Spinal cord (tissue), 10 donors: ENCODE results near the gene PPP3CA. TPM values are rescaled to one million over a fixed set of nuclear protein-coding genes. Genes with fewer than 3 reads are reported as not detected.

Experiments used
- DNase-seq, 6 donors: peaks; one replicate each; pipeline versions ENCODE4 v3.0.0 to v3.0.0-alpha.2; 2013 to 2015; ENCODE audit warnings: low spot score in 6 of 6, low read depth in 4 of 6
- H3K27ac ChIP-seq: one replicate; pipeline ENCODE4 v1.5.1; 2013; ENCODE audit warnings: low read depth, low read length, control low read depth
- H3K27me3 ChIP-seq: one replicate; pipeline ENCODE4 v1.6.1; 2013; ENCODE audit warnings: low read length; ENCODE audit not compliant: control insufficient read depth, insufficient read depth
- H3K36me3 ChIP-seq: one replicate; pipeline ENCODE4 v1.6.1; 2013; ENCODE audit warnings: low read length; ENCODE audit not compliant: control insufficient read depth, insufficient read depth
- H3K4me1 ChIP-seq: one replicate; pipeline ENCODE4 v1.6.1; 2013; ENCODE audit warnings: low read length; ENCODE audit not compliant: control insufficient read depth, insufficient read depth
- H3K4me3 ChIP-seq: one replicate; pipeline ENCODE4 v1.5.1; 2013; ENCODE audit warnings: low read depth, low read length, control low read depth
- H3K9me3 ChIP-seq: one replicate; pipeline ENCODE4 v1.6.1; 2013; ENCODE audit warnings: low read length; ENCODE audit not compliant: control insufficient read depth, insufficient read depth
- WGBS: methylation state at CpG from one replicate; pipeline ENCODE4 v1.1.5; 2013; ENCODE audit warnings: missing lambda C conversion rate; ENCODE audit not compliant: insufficient coverage; 5-methylcytosine and 5-hydroxymethylcytosine counted together
- polyA plus RNA-seq, 2 donors: library from polyadenylated mRNA; unstranded; fragments of 120-200 nt; gene quantifications; one replicate each; pipeline ENCODE4 v1.2.1, GENCODE V29; 2013; ENCODE audit not compliant: insufficient read length in 2 of 2
- total RNA-seq, 2 donors: library from RNA; depleted of rRNA in 1 of 2; stranded (reverse); fragments of 120-200 nt in 1 of 2; fragments of >200 nt in 1 of 2; gene quantifications; one replicate each; pipeline versions ENCODE4 v1.2.3 to v1.2.4, GENCODE V29; 2013 to 2014
- donor health status: healthy.

Gene PPP3CA
- total and polyA plus RNA-seq, 4 donors = 43.9 to 152 (median 105) TPM

GRCh38 chr4:101211146-101211553 is 136.2 kb downstream of the PPP3CA start:
- DNase-seq = no peak
- H3K9me3 ChIP-seq = no peaks in the 10 kb centered on the region
- peaks cover 3% of the 10 kb centered on the region for H3K4me1 ChIP-seq
- H3K27ac ChIP-seq = no peak overlapping the region
- H3K36me3 ChIP-seq = no peaks in the 10 kb centered on the region
- H3K4me3 ChIP-seq = no peak overlapping the region
- no peaks in the 10 kb centered on the region for H3K27me3 ChIP-seq

DNA sequence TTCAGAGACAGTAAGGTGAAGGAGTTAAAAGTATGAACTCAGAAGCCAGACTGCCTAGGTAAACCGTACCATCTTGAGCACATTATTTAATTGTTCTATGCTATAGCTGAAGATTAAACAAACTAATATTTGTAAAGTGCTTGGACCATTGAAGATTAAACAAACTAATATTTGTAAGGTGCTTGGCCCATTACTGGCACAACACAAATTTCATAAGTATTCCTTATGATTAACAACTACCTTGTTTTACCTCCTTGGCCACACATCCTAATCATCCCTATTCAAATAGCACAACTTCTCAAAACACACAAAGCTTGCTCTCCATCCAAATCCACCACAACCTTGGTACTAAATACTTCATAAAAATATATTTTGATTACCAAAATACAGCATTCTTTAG is 137.0 kb downstream of the PPP3CA start:
- Histone ChIP-seq H3K36me3 (no peaks in the 10 kb centered on the region), H3K27me3 (no peaks in the 10 kb centered on the region), H3K4me3 (no peak overlapping the region), H3K4me1 (peaks cover 3% of the 10 kb centered on the region), H3K27ac (no peak overlapping the region), H3K9me3 (no peaks in the 10 kb centered on the region)
- no peak for DNase-seq
- WGBS = no CpG with 5 or more reads among the region's 1 CpG

DNA sequence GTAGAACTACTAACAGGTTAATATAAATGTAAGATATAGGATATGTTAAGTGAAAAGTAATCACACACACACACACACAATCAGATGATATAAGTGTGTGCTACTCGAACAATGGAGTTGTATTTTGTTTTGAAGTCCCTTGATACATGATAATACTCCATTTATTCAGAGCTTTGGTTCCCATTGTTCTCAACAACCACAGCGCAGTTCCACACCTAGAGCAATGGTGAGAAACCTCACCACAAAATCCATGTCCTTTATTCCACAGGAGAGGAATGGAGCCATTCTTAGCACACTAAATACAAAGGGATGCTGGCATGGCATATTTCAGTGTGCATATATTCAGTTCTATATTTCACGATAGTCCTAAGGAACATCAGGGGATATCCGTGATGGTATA is 139.2 kb downstream of the PPP3CA start:
- no peak overlapping the region for H3K4me3 ChIP-seq
- H3K4me1 ChIP-seq = peaks cover 3% of the 10 kb centered on the region
- no peak for DNase-seq
- no CpG with 5 or more reads among the region's 4 CpGs for WGBS
- H3K27me3 ChIP-seq = no peaks in the 10 kb centered on the region
- no peak overlapping the region for H3K27ac ChIP-seq
- H3K9me3 ChIP-seq = no peaks in the 10 kb centered on the region
- no peaks in the 10 kb centered on the region for H3K36me3 ChIP-seq

DNA sequence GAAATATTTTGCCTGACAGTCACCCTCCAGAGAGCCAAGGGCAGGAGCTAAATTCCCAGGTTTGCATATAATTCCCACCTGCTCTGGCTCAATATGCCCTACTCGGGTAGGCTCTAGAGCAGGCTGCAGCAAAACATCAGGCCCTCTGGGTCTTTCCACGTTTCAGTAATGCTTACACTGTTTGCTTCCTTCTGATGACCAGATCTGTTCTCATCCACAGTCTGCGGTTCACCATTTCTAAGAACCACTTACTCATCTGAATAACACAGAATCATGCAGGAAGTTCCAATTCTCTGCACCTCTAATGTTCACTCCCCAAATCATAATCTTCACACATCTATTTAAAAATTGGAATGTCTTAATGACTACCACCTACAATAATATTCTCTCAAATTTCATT is 141.4 kb downstream of the PPP3CA start:
- Histone ChIP-seq H3K9me3 (no peaks in the 10 kb centered on the region), H3K4me1 (peaks cover 3% of the 10 kb centered on the region), H3K36me3 (no peaks in the 10 kb centered on the region), H3K27ac (no peak overlapping the region), H3K27me3 (no peaks in the 10 kb centered on the region), H3K4me3 (no peak overlapping the region)
- DNase-seq = no peak
- WGBS = 59% methylated on average over 3 of the region's 3 CpGs

- Histone ChIP-seq H3K27me3 (no peaks in the 10 kb centered on the region), H3K36me3 (no peaks in the 10 kb centered on the region), H3K4me3 (no peak overlapping the region), H3K4me1 (no peaks in the 10 kb centered on the region), H3K9me3 (no peaks in the 10 kb centered on the region), H3K27ac (no peak overlapping the region)
- WGBS = 50% methylated on average over 2 of the region's 2 CpGs
- no peak for DNase-seq
These were observed 145.9 kb downstream of the PPP3CA start for GRCh38 chr4:101201421-101201820.

- Histone ChIP-seq H3K9me3 (no peaks in the 10 kb centered on the region), H3K4me1 (no peaks in the 10 kb centered on the region), H3K36me3 (no peaks in the 10 kb centered on the region), H3K4me3 (no peak overlapping the region), H3K27me3 (no peaks in the 10 kb centered on the region), H3K27ac (no peak overlapping the region)
- no peak for DNase-seq
- no CpG with 5 or more reads among the region's 4 CpGs for whole genome bisulfite sequencing
These were observed 146.8 kb downstream of the PPP3CA start for GRCh38 chr4:101200561-101200960.

GRCh38 chr4:101199507-101200285 is 147.6 kb downstream of the PPP3CA start:
- WGBS = no CpG with 5 or more reads among the region's 3 CpGs
- Histone ChIP-seq H3K36me3 (no peaks in the 10 kb centered on the region), H3K4me3 (no peak overlapping the region), H3K4me1 (no peaks in the 10 kb centered on the region), H3K9me3 (no peaks in the 10 kb centered on the region), H3K27me3 (no peaks in the 10 kb centered on the region), H3K27ac (no peak overlapping the region)
- DNase-seq = peak in 1 of 6 donors; percentile 19

- Histone ChIP-seq H3K9me3 (no peaks in the 10 kb centered on the region), H3K4me3 (no peak overlapping the region), H3K27me3 (no peaks in the 10 kb centered on the region), H3K4me1 (no peaks in the 10 kb centered on the region), H3K27ac (no peak overlapping the region), H3K36me3 (no peaks in the 10 kb centered on the region)
- peak in 2 of 6 donors; percentile 57 to 67 for DNase-seq
- WGBS = 64% methylated on average over 3 of the region's 4 CpGs
These were observed 148.5 kb downstream of the PPP3CA start for GRCh38 chr4:101198682-101199339.

- no peaks in the 10 kb centered on the region for H3K4me1 ChIP-seq
- H3K9me3 ChIP-seq = no peaks in the 10 kb centered on the region
- no peaks in the 10 kb centered on the region for H3K36me3 ChIP-seq
- no peak overlapping the region for H3K4me3 ChIP-seq
- no CpG with 5 or more reads among the region's 4 CpGs for WGBS
- H3K27ac ChIP-seq = no peak overlapping the region
- no peak for DNase-seq
- no peaks in the 10 kb centered on the region for H3K27me3 ChIP-seq
These were observed 150.0 kb downstream of the PPP3CA start for GRCh38 chr4:101197350-101197749.

DNA sequence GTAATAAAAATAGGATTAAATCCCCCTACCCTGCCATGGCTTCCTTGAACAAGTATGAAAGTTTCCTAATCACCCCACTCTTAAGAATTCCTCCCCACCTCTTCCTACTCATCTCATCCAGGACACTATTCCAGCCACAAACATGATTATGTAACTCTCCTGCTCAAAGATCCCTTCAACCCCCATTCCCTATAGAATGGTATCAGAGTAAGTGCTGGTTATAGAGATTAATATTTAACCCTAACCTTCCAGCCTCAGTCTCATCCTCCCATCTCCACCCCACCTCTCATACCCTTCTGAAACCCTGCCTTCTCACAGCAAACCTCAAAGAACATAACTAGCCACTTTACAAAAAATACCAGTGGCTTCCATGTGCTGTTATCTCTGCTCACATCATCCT is 155.1 kb downstream of the PPP3CA start:
- peaks cover 7% of the 10 kb centered on the region for H3K4me1 ChIP-seq
- no peaks in the 10 kb centered on the region for H3K27me3 ChIP-seq
- H3K27ac ChIP-seq = peak overlapping the region; percentile 79
- no peak overlapping the region for H3K4me3 ChIP-seq
- no peaks in the 10 kb centered on the region for H3K36me3 ChIP-seq
- DNase-seq = no peak
- H3K9me3 ChIP-seq = no peaks in the 10 kb centered on the region
